ENCODE measurements around the gene FLT3.
"Not testable (repeated sequence)": the region's sequence is repeated elsewhere in the genome, so short reads cannot be mapped to it uniquely, and the experiment has no call there.

FLT3 gene

DNA sequence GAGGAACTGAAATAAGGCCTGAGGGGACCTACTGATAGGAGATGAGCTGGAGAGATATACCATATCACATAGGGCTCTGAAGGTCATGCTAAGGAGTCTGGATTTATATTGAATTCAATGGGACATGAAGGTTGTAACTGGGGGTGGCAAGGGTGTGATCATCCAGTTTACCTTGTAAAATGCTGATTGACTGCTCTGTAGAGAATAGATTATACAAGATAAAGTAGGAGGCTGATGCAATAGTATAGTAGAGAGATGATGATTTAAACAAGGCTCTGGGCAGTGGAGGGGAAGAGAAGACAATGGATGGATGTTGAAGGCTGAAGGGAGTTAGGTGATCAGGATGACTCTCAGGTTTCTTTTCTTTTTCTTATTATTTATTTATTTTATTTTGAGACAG lies 19.9 kb upstream of the FLT3 start:
- Mint-ChIP-seq H3K4me1 (ENCODE audit: low read depth) (peaks cover 11% of the 10 kb centered on the region), H3K27ac (no peak overlapping the region), H3K27me3 (no peaks in the 10 kb centered on the region), H3K4me3 (no peak overlapping the region), H3K9me3 (no peaks in the 10 kb centered on the region), H3K36me3 (ENCODE audit: low read depth) (no peaks in the 10 kb centered on the region)

DNA sequence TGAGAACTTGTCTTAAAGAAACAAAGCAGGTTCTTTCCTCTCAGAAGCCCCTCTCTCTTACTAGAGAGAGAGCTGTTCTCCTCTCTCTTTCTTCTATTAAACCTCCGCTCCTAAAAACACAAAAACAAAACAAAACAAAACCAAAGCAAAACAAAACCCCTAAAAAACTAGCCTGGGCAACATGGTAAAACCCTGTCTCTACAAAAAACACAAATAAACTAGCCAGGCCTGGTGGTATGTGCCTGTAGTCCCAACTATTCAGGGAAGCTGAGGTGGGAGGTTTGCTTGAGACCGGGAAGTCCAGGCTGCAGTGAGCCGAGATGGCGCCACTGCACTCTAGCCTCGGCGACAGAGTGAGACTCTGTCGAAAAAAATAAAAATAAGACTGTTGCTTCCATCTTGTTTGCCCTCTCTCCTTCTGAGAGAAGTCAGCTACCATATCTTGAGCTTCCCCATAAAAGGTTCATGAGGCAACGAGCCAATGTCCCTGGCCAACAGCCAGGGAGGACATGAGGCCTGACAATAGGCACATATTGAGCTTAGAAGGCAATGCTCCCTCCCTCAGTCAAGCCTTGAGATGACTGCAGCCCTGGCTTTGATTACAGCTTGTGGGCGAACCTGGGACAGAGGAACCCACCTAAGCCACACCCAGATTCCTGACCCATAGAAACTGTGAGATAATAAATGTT lies 17.5 kb upstream of the FLT3 start:
- Mint-ChIP-seq H3K27me3 (no peaks in the 10 kb centered on the region), H3K4me3 (no peak overlapping the region), H3K4me1 (ENCODE audit: low read depth) (peaks cover 11% of the 10 kb centered on the region), H3K9me3 (no peaks in the 10 kb centered on the region), H3K27ac (no peak overlapping the region), H3K36me3 (ENCODE audit: low read depth) (no peaks in the 10 kb centered on the region)

- no peak overlapping the region for H3K4me3 Mint-ChIP-seq
- no peaks in the 10 kb centered on the region for H3K36me3 Mint-ChIP-seq (ENCODE audit: low read depth)
- peaks cover 5% of the 10 kb centered on the region for H3K4me1 Mint-ChIP-seq (ENCODE audit: low read depth)
- no peaks in the 10 kb centered on the region for H3K27me3 Mint-ChIP-seq
- H3K27ac Mint-ChIP-seq, result no peak overlapping the region
- no peaks in the 10 kb centered on the region for H3K9me3 Mint-ChIP-seq
Observed at GRCh38 chr13:28116736-28117135, 16.4 kb upstream of the FLT3 start.

DNA sequence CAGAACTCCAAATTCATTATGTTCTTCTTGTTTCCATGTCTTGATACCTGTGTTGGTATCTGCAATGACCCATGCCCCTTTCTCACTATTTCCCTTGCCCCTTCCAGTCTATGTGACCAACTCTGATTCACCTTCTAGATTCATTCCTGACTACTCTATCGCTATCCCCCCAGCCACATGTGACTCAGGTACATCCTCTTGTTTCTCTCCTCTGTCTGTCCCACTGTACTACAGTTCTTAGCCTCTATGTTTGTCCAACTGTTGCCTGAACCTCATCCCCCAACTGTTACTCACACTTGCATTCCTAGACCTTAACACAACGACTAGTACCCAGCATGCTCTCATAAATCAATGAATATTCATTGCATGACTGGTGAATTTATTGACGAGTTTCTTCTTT lies 10.0 kb upstream of the FLT3 start:
- Mint-ChIP-seq H3K4me1 (ENCODE audit: low read depth) (no peaks in the 10 kb centered on the region), H3K27ac (no peak overlapping the region), H3K27me3 (no peaks in the 10 kb centered on the region), H3K9me3 (no peaks in the 10 kb centered on the region), H3K4me3 (no peak overlapping the region), H3K36me3 (ENCODE audit: low read depth) (no peaks in the 10 kb centered on the region)

DNA sequence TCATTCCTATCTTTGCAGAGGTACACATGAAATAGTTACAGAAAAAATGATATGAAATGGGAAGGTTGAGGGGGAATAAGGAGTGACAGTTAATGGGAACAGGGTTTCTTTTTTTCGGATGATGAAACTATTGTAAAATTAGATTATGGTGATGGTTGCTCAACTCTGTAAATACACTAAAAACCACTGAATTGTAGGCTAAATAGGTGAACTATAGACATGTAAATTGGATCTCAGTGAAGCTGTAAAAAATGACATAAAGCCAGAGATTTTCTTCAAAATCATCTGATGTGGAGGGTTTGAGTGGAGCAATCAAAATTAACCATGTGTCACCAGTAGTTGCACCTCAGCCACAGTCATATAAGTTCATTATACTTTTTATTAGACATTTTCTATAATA lies 6.6 kb upstream of the FLT3 start:
- Mint-ChIP-seq H3K27me3 (peaks cover 18% of the 10 kb centered on the region), H3K4me3 (no peak overlapping the region), H3K4me1 (ENCODE audit: low read depth) (no peaks in the 10 kb centered on the region), H3K36me3 (ENCODE audit: low read depth) (no peaks in the 10 kb centered on the region), H3K27ac (no peak overlapping the region), H3K9me3 (no peaks in the 10 kb centered on the region)

- H3K36me3 Mint-ChIP-seq (ENCODE audit: low read depth); H3K9me3 Mint-ChIP-seq; H3K27ac Mint-ChIP-seq; H3K4me3 Mint-ChIP-seq: not testable (repeated sequence)
- peaks cover 57% of the 10 kb centered on the region for H3K27me3 Mint-ChIP-seq
- peaks cover 12% of the 10 kb centered on the region for H3K4me1 Mint-ChIP-seq (ENCODE audit: low read depth)
Observed at GRCh38 chr13:28101886-28102285, 1.5 kb upstream of the FLT3 start.

DNA sequence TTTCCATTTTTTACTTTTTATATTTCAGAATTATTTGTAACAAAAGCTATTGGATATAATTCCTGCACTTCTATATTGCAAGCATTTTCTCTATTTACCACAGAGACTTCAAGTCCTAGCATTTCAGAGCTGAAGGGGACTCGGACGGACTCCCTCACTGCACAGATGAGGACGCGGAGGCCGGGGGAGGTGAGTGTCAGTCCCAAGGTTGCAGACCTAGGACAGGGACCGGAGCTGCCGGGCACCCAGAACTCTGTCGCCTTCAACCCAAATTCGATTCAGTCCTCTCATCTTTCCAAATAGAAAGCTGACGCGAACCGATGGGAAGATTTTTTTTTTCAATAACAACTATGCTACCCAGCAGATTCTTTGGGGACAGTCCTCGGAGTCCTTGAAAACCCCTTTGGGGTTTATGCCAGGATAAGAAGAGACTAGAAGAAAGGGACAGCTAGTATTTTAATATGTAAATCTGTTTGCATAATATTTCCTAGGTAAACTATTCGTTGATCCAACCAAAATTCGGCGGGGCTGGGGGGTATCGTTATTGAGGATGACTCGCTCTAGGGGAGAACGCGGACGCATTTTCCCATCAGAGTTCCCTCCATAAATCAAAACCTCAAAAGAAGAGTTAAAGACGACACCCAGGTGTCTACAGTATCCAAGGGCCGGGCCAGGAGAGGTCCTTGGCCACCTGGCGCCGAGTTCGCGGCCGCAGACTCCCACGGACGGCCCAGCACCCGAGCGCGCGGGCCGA lies 803 bp downstream of the FLT3 start:
- peaks cover 60% of the 10 kb centered on the region for H3K27me3 Mint-ChIP-seq
- H3K4me3 Mint-ChIP-seq, result peak overlapping the region; percentile 72

DNA sequence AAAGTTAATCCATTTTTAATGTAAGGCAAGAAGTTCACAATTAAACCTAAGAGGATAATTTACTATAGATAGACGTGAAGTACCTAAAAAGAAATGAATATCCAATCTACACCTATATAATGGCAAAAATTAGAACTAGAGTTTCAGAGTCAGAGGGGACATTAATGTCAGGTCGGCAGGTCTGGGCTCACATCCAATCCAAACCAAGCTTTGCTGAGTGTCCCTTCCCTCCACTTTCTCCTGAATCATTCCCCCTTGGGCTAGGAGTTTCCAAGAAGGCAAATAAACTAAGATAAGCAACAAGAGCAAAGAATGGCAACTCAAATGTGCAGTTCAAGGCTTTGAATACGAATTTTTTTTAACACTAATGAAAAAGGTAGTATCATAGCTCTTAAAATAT lies 2.9 kb downstream of the FLT3 start:
- Mint-ChIP-seq H3K4me1 (ENCODE audit: low read depth) (peaks cover 12% of the 10 kb centered on the region), H3K27ac (no peak overlapping the region), H3K36me3 (ENCODE audit: low read depth) (no peaks in the 10 kb centered on the region), H3K9me3 (no peaks in the 10 kb centered on the region), H3K4me3 (no peak overlapping the region), H3K27me3 (peaks cover 56% of the 10 kb centered on the region)

More for the DNA sequence above, 803 bp downstream of the FLT3 start:
- H3K4me1 Mint-ChIP-seq (ENCODE audit: low read depth), result peaks cover 12% of the 10 kb centered on the region
- no peaks in the 10 kb centered on the region for H3K36me3 Mint-ChIP-seq (ENCODE audit: low read depth)
- H3K9me3 Mint-ChIP-seq, result no peaks in the 10 kb centered on the region
- no peak overlapping the region for H3K27ac Mint-ChIP-seq

GRCh38 chr13:28094306-28094705 lies 6.1 kb downstream of the FLT3 start:
- Mint-ChIP-seq H3K4me1 (ENCODE audit: low read depth) (peaks cover under 1% of the 10 kb centered on the region), H3K27me3 (peaks cover 39% of the 10 kb centered on the region), H3K36me3 (ENCODE audit: low read depth) (no peaks in the 10 kb centered on the region), H3K4me3 (no peak overlapping the region), H3K27ac (no peak overlapping the region), H3K9me3 (no peaks in the 10 kb centered on the region)

- H3K27ac Mint-ChIP-seq, result no peak overlapping the region
- no peaks in the 10 kb centered on the region for H3K4me1 Mint-ChIP-seq (ENCODE audit: low read depth)
- peaks cover 34% of the 10 kb centered on the region for H3K27me3 Mint-ChIP-seq
- H3K9me3 Mint-ChIP-seq, result no peaks in the 10 kb centered on the region
- no peaks in the 10 kb centered on the region for H3K36me3 Mint-ChIP-seq (ENCODE audit: low read depth)
- H3K4me3 Mint-ChIP-seq, result no peak overlapping the region
Observed at GRCh38 chr13:28093881-28094280, 6.5 kb downstream of the FLT3 start.

DNA sequence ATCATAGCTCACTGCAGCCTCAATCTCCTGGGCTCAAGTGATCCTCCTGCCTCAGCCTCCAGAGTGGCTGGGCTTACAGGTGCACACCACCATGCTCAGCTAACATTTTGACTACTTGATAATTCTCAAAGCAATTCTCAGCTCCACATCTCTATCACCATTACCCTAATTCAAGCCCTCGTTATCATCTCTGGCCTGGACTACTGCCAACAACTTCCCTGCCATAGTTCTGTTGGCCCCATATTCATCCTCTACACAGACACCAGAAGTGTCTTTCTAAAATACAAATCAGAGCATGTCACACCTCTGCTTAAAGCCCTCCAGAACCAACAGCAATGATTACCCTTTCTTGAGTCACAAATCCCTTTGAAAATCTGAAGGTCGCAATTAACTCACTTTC lies 7.9 kb downstream of the FLT3 start:
- Mint-ChIP-seq H3K4me3 (no peak overlapping the region), H3K9me3 (no peaks in the 10 kb centered on the region), H3K27ac (no peak overlapping the region), H3K36me3 (ENCODE audit: low read depth) (no peaks in the 10 kb centered on the region), H3K27me3 (peaks cover 24% of the 10 kb centered on the region), H3K4me1 (ENCODE audit: low read depth) (no peaks in the 10 kb centered on the region)

DNA sequence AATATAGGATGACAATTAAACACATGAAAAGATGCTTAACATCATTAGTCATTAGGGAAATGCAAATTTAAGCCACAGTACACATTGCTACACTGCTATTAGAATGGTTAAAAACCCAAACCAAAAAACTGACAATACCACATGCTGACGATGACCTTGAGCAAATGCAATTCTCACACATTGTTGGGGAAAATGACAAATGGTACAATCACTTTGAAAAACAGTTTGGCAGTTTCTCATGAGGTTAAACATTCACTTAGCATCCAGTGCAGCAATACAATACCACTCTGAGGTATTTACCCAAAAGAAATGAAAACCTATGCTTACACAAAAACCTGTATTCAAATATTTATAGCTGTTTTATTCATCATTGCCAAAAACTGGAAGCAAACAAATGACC lies 11.3 kb downstream of the FLT3 start:
- Mint-ChIP-seq H3K27ac (no peak overlapping the region), H3K9me3 (no peaks in the 10 kb centered on the region)

DNA sequence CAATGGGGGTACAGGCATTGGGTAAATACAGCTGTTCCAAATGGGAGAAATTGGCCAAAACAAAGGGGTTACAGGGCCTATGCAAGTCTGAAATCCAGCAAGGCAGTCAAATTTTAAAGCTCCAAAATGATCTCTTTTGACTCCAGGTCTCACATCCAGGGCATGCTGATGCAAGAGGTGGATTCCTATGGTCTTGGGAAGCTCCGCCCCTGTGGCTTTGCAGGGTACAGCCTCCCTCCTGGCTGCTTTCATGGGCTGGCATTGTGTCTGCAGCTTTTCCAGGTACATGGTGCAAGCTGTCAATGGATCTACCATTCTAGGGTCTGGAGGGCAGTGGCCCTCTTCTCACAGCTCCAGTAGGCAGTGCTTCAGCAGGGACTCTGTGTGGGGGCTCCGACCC lies 22.6 kb downstream of the FLT3 start:
- not testable (repeated sequence) for H3K27ac Mint-ChIP-seq; H3K36me3 Mint-ChIP-seq (ENCODE audit: low read depth); H3K27me3 Mint-ChIP-seq; H3K4me1 Mint-ChIP-seq (ENCODE audit: low read depth); H3K4me3 Mint-ChIP-seq; H3K9me3 Mint-ChIP-seq

More for the DNA sequence above, 11.3 kb downstream of the FLT3 start:
- Mint-ChIP-seq H3K4me3 (no peak overlapping the region), H3K27me3 (peaks cover 19% of the 10 kb centered on the region), H3K36me3 (ENCODE audit: low read depth) (no peaks in the 10 kb centered on the region), H3K4me1 (ENCODE audit: low read depth) (no peaks in the 10 kb centered on the region)

DNA sequence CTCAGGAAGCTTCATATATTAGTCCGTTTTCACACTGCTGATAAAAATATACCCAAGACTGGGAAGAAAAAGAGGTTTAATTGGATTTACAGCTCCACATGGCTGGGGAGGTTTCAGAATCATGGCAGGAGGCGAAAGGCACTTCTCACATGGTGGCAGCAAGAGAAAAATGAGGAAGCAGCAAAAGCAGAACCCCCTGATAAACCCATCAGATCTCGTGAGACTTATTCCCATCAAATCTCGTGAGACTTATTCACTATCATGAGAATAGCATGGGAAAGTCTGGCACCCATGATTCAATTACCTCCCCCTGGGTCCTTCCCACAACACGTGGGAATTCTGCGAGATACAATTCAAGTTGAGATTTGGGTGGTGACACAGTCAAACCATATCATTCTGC lies 23.1 kb downstream of the FLT3 start:
- Mint-ChIP-seq H3K36me3 (ENCODE audit: low read depth) (no peaks in the 10 kb centered on the region), H3K9me3 (no peaks in the 10 kb centered on the region), H3K4me1 (ENCODE audit: low read depth) (no peaks in the 10 kb centered on the region), H3K27me3 (no peaks in the 10 kb centered on the region), H3K27ac (no peak overlapping the region), H3K4me3 (no peak overlapping the region)

GRCh38 chr13:28071424-28071823 lies 29.0 kb downstream of the FLT3 start:
- Mint-ChIP-seq H3K4me1 (ENCODE audit: low read depth) (no peaks in the 10 kb centered on the region), H3K36me3 (ENCODE audit: low read depth) (no peaks in the 10 kb centered on the region), H3K4me3 (no peak overlapping the region), H3K9me3 (no peaks in the 10 kb centered on the region), H3K27me3 (no peaks in the 10 kb centered on the region), H3K27ac (no peak overlapping the region)

- Mint-ChIP-seq H3K4me3 (no peak overlapping the region), H3K36me3 (ENCODE audit: low read depth) (no peaks in the 10 kb centered on the region), H3K9me3 (no peaks in the 10 kb centered on the region), H3K4me1 (ENCODE audit: low read depth) (no peaks in the 10 kb centered on the region), H3K27me3 (no peaks in the 10 kb centered on the region), H3K27ac (no peak overlapping the region)
Observed at GRCh38 chr13:28067491-28067890, 32.9 kb downstream of the FLT3 start.

Measured in stimulated activated naive CD8-positive, alpha-beta T cell treated with anti-CD3 and anti-CD28 coated beads, Interleukin-15, Interleukin-2, amounts not matched to agents 100 ng/mL and 50 ng/mL, for 24 hours (primary cell).